Endometrial microvascular endothelial cells (primary cell): ENCODE measurements around the gene SEC16A. TPM values are rescaled to one million over a fixed set of nuclear protein-coding genes. Genes with fewer than 3 reads are reported as not detected.

Experiments used
- in situ Hi-C: cut with HindIII; loops from 2 replicates; pipeline ENCODE4 v1.10.0; 2017; ENCODE audit warnings: low sequenced_read_pairs, low pct_unique_long_range_greater_than_20kb; ENCODE audit errors: inconsistent ontology term
- total RNA-seq: library from RNA; depleted of rRNA; stranded (reverse); fragments of >200 nt; gene quantifications from one replicate; pipeline ENCODE4 v1.2.3, GENCODE V29; 2015; ENCODE audit errors: inconsistent ontology term

SEC16A gene
- total RNA-seq, 1 donor from 2014 or later: 43.3 TPM

DNA sequence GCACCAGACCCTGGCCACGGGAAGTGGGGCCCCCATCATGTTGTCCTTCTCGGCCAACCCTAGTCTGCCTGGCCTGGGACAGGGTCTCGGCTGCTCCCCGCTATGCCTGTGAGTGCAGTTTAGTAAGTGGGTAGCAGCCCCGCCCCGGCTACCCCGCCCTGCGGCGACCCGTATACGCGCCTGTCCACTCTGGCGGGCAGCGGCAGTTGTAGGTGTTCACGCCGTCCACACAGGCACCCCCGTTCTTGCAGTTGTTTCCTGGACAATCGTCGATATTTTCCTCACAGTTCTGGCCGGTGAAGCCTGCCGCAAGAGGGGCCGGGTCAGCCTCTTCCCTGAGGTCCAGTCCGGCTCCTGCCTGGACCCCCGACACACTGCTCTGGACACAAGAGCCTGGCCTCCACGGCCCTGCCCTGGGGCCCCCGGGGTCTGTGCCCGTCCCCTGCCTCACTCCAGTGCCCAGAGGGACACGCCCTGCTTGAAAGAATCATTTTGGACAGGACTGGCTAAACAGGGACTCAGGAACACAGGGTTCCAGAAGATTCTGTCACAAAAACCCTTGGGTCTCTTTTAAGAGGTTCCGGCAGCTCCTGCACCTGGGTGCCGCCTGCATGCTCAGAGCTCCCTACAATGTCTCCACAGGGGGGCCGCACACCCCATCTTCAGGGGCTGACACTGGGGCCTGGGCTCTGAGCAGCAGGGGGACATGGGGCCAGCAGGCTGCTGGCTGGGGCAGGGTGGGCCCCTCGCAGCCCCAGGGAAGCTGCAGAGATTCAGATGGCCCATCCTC, 36.6 kb upstream of the SEC16A start:
- in situ Hi-C loops: no loop called here

DNA sequence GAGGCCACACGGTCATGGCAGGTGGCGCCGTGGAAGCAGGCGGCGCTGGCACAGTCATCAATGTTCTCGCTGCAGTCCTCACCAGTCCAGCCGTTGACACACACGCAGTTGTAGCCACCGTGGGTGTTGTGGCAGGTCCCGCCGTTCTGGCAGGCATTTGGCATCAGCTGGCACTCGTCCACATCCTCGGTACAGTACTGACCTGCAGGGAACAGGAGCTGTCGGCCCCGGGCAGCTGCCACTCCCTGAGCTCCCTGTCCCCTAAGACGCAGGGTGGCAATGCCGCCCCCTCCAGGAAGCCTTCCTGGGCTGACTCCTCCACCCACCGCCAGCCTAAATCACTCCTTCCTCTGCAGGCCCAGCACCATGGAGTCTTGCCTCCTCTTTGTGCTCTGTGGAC, 35.8 kb upstream of the SEC16A start:
- in situ Hi-C loops: no loop called here

DNA sequence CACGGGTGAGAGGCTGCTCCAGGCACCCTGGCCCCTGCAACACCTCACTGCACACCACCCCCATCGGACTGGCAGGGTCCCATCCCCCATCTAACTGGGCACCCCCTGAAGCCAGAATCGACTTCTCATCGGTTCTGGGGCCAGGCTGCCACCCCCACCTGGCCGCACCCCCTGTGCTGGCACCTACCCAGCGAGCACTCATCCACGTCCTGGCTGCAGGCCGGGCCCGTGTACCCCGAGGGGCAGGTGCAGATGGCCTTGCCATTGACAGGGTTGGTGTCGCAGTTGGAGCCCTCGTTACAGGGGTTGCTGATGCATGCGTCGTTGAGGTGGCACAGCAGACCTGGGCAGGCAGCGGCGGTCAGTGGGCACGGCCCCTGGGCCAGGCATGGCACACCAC, 35.1 kb upstream of the SEC16A start:
- in situ Hi-C loops: no loop called here

DNA sequence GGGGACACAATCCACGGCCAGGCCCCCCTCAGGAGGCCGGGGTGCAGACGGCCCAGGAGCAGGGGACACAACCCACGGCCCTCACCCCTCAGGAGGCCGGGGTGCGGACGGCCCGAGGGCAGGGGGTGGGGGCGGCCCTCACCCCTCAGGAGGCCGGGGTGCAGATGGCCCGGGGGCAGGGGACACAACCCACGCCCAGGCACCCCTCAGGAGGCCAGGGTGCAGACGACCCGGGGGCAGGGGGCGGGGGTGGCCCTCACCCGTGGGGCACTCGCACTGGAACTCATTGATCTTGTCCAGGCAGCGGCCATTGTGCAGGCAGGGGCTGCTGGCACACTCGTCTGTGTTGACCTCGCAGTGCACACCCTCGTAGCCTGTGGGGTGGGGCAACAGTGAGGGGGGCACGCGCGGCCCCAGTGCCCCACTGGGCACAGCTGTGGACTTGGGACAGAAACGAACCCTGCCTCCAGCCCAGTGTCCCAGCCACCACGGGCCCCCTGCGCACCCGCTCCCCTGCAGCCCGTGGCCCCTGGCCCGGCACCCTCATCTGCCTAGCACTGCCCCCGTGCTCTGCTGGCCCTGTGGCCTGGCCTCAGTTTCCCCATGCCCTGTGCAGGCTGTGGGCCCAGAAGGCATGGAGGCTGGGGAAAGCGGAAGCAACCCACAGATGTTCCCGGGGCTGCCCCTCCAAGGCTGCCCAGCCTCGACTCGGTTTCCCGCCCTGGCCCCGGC, 34.3 kb upstream of the SEC16A start:
- in situ Hi-C loops: no loop called here

DNA sequence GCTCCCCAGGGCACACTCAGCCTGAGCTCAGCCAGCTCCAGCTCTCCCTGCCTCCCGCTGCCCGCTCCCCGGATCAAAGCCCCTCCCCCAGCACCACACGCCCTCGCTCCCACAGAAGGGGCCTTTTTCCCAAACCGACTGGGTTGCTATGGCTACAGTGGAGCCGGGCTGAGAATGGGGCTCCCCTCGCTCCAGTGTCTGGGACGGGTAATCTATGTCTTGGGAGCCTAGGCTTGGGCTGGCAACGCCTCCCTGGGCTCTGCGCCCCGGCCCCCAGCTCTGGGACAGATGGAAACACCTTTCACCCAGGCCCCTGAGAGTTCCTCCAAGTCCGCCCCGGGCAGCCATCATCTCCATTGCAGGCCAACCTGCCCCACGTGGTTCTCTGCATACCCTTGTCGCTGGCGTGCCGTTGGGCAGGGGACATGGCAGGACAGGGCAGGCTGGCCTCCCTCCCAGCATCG, 33.4 kb upstream of the SEC16A start:
- in situ Hi-C loops: no loop called here

DNA sequence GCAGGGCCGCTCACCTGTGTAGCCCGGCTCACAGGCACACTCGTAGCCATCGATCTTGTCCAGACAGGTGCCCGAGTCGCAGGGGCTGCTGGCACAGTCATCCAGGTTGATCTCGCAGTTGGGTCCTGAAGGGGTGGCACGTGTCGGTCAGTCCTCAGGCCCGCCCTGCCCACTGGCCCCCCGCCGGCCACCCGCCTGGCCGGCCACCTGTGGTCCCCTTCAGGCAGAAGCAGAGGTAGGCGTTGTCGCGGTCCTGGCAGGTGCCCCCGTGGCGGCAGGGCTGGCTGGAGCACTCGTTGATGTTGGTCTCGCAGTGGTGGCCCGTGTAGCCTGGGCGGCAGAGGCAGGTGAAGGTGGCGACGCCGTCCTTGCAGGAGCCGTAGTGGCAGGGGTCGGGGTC, 32.4 kb upstream of the SEC16A start:
- in situ Hi-C loops: no loop called here

DNA sequence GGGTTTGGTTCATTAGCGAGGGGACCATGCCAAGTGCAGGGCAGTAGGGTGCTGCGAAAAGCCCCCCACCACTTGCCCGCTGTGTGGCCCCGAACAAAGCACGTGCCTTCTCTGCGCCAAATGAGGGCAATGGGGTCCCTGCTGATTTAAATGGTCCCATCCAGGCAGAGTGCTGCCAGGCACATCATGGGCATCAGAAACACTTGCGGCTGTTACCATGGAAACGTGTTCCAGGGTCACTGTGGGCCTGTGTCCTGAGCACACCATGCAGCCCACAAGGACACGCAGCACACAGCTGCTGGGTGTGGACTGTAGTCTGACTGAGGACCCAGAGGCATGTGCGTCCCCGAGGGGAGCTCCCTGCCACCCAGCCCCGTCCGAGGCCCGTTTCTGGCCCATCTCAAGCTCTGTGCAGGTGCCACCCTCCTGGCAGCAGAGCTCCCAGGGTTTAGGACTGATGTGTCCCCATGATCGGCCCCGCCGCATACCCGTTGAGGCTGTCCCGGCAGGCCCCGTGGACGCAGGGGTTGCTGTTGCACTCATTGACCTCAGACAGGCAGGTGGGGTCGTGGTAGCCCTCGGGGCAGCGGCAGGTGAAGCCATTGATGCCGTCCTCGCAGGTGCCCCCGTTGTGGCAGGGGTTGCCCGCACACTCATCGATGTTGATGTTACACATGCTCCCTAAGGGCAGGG, 31.3 kb upstream of the SEC16A start:
- in situ Hi-C loops: no loop called here

DNA sequence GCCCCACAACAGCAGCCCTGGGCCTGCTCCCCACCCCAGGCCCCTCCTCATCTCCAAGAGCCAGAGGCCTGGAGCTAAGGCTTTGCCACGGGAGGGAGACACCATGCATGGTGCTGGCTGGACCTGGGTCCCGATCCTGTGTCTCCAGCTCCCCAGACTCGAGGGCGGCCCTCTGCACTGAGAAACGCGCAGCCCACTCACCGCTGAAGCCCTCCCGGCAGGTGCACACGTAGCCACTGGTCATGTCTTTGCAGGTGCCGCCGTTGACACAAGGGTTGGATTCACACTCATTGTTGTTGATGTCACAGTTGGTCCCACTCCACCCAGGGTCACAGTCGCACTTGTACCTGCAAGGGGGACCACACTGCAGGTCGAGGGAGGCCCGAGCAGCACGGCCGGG, 30.4 kb upstream of the SEC16A start:
- in situ Hi-C loops: no loop called here

DNA sequence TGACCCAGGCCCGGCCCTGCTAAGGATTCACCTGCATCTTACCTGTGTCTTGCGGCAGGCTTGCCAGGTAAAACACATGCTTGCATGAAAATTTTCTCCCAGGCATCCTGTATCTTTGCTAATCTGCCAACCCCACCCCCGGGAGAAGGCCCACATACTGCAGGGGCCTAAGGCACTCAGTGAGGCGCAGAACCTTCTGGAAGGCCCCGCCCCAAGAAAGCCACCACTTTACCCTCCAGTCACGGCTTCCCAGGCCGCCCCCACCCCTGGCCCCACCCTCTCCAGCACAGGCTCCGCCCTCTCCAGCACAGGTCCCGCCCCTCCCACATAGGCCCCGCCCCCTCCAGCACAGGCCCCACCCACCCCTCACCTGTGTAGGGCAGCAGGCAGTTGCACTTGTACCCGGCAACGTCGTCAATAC, 29.8 kb upstream of the SEC16A start:
- in situ Hi-C loops: no loop called here

DNA sequence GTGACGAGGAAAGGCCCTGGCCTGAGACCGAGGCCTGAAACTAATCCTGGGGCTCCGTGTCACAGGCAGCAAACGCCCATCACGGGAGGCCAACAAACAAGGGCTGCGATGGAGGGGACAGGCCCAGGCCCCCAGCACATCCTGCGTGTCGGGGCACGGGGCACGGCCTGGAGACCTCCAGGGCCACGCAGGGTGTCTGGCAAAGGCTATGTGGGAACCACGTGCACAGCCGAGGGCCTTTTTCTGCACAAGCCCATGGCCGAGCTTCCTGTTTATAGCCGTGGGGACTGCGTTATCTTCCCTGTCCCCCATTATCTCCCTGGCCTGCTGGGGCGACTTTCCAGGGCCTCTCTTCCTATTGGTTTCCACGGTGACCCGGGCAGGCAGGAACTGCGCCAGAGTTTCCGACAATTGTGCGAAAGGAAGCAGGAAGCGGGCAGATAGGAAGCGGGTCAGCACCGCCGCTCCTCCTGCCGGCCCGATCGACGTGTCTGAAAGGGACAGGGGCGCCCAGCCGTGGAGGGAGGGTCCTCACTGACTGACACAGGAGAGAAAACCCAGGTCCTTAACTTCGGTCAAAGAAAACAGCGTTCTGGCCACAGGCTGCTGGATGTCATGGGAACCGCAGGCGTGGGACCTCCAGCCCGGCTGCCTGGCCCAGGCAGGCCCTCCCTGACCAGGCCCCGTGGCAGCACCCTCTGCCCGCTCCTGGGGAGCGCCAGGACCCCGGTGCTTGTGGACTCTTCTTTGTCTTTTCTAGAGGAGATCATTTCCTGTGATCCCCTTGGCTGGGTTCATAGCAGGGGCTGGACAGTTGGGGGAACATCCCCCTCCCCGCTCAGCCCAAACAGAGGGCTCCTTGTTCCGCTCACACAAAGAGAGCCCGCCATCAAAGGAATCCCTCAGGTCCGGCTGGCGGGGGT, 29.1 kb upstream of the SEC16A start:
- in situ Hi-C loops: no loop called here

DNA sequence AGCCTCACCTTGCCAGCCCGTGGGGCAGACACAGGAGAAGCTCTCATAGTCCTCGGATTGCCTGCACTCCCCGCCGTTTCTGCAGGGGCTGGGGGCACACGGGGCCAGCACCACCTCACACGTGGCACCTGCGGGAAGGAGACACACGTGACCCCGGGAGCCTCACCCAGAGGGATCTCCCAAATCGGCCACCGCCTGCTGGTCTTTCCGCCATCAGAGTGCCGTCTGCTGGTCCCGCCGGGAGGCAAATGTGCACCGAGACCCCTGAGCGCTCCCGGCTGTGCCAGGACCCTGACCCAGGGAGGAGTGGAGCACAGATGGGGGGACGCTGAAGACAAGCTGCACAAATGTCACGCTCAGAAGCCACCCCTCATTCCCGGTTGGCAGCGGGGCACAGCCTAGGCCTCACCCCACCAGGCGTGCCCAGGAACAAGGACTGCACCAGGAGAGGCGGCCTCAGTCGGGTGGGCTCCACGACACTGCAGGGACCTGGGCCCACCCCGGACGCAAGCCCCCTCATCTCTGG, 28.4 kb upstream of the SEC16A start:
- in situ Hi-C loops: no loop called here

DNA sequence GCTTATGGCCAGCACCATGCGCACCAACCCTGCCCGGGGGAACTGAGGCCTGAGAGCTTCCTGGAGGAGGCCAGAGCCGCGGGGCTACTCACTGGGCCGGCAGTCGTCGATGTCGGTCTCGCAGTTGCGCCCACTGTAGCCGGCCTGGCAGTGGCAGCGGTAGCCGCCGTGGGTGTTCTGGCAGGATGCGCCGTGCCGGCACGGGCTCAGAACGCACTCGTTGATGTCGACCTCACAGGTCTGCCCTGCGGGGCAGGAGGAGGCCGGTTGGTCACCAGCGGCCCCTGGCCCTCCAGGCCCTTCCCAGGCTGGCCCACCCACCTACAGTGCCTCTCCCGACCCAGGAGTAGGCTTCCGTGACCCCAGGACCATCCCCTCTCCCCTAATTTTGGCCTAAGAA, 27.7 kb upstream of the SEC16A start:
- in situ Hi-C loops: no loop called here

DNA sequence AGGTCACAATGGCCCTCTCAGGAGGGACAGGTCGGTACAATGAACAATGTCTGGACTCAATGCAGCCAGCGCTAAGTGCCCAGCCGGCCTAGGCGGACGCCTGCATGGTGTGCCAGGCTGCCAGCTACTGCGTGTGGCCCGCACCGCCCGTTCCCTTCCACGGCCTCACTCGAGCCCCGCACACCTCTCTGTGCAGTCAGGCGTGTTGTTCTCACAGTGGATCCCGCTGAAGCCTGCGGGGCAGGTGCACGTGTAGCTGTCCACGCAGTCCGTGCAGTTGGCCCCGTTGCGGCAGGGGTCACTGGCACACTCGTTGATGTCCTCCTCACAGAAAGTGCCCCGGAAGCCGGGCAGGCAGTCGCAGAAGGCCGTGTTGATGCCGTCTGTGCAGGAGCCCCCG, 26.7 kb upstream of the SEC16A start:
- in situ Hi-C loops: no loop called here

DNA sequence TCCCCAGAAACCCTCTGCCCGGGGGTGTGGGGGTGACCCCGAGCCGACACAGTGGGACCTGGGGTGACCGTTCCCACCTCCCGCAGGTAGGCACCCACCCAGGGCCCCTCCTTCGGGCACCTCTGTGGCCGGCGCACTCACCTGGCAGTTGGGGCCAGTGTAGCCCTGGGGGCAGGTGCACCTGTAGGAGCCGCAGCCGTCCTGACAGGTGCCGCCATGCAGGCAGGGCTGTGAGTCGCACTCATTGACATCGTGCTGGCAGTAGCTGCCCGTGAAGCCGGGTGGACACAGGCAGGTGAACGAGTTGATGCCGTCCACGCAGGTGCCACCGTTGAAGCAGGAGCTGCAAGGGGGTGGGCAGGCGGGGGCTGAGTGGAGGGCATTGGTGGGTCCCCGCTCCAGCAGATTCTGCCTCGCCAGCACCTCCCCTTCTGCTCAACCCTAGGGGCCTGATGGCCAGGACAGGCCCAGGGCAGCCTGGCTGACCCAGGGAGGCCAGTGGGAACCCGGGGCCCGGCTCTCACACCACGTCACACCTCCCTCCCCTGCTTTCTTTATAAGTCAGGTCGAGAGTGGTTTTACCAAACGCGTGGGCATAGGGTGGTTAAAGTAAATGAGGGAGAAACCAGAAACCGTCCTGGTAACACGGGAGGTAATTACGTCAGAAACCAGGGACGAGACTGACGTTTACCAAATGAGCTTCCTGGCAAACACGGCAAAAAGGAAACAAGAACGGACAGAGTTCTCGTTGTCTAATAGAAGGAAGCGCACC, 26.1 kb upstream of the SEC16A start:
- in situ Hi-C loops: no loop called here

DNA sequence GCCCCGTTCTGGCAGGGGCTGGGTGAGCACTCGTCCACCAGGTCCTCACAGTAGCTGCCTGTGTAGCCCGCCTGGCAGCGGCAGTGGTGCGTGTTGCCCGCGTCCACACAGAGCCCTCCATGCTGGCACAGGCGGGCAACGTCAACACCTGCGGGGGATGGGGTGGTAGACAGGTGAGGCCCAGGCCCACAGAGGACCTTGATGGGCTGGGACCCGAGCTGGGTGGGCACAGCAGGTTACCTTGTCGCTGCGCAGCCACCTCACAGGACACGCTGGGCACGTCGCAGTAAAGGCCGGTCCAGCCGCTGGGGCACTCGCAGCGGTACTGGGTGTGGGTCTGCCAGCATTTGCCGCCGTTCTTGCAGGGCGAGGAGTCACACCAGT, 25.1 kb upstream of the SEC16A start:
- in situ Hi-C loops: no loop called here

DNA sequence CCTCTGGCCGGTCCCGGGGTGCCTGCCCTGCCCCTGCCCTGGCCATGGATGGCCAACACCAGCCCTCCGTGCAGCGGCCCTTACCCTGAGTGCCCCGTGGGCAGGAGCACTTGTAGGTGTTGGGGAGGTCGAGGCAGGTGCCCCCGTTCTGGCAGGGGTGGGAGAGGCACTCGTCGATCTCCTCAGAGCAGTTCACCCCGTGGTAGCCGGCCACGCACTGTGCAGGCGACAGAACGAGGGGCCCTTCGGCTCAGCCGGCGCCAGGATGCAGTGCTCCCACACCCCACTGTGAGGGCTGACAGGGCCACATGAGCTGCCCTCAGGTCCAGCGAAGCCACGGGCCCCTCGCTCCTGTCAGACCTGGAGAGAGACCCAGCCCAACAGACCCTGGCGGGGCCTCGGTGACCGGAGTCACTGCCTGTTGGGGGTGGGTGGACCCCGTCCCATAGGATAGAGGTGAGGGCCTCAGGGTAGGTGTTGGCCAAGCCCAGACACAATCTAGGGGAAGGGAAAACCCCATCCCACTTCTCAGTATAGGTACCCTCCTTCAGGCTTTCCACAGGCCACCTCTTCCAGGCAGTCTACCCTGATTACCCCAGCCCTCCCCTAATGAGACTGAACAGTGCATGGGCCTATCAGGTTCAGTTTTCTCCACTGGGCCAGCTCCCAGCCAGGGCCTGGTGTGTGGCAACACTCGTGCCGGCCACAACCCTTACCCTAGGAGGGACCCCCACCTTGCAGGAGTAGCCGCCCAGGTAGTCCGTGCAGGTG, 24.6 kb upstream of the SEC16A start:
- in situ Hi-C loops: no loop called here

DNA sequence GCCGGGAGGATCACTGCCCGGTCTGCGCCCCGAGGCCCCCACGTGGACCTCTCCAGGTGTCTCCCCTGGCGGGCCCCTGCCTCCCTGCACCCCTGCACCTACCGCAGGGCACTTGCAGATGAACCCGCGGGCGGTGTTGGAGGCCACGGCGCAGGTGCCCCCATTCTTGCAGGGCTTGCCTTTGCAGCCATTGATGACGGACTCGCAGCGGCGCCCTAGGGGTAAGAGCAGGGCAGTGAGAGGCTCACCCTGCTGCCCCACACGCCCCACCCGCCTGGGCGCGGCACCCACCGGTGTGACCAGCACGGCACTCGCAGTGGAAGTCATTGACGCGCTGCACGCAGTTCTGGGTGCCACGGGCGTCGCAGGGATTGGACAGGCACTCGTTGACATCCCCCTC, 23.6 kb upstream of the SEC16A start:
- in situ Hi-C loops: no loop called here
